ENCODE measurements around the gene DLGAP5.

The DLGAP5 gene

DNA sequence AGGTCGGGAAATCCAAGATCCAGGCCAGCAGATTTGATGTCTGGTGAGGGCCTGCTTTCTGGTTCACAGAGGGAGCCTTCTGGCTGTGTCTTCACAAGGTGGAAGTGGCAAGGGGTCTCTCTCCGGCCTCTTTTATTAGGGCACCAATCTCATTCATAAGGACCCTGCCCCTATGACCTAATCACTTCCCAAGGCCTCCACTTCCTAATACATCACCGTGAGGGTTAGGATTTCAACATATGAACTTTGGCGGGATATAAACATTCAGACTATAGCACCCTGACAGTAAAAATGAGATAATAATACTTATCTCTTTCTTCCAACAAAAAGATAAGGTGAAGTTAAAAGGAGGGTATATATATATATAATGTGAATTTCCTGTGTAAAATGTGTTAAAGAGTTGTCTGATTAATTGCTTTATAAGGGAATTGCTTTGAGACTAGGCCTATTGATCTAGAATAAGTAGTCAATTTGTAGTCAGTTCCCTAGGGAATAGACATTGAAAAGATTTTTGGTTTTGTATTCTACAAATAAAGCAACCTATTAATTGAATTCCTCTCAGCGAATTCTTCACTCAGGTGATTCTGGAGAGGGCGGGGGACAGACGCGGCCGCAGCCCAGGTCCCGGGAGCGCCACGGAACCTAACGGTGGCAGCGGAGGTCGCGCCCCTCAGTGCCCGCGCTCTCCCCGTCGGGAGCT lies 62.8 kb downstream of the DLGAP5 start:
- no peak for DNase-seq

DNA sequence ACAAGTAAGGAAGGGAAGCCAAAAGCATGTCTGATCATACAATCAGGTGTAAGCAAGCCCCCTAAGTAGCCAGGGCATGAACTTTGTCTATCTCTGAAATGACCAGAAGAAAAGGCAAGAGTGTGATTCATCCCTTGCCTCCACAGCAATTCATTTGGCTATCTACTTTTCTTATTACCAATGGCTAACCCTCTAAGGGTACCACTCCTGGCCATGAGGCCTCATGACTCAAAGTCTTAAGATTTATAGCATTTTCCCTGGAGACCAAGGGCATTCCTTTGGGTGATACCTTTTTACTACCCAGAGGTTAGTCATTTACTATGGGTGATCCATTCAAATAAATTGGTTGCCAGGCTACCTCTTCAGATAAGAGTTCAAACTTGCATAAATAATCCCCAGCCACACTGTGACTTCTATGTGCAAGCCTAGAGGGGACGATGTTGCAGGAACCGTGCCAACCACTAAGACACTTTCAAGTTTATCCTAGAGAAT lies 63.9 kb downstream of the DLGAP5 start:
- DNase-seq: no peak

DNA sequence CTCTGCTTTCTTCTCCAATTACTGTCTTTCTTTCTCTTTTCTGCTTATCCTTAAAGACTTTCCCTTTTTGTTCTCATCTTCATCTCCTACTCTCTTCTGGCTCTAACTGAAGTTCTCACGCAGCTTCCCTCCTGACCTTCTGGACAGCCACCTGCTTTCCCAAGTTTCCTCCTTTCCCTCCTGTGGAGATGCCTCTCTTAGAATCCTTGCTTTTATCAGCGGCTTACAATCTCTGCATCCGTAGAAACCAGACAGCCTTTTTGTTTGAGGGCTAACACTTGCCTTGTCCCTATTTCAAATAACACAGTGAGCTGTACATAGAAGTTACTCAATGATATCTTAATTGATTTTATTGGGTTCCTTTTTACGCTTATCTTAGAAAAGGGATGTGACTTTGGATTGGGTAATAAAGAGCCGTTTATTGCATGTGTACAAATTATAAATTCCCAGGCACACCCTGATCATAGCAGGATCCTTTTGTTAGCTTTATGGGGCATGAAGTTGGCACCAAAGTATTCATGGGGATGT lies 64.4 kb downstream of the DLGAP5 start:
- DNase-seq: no peak

DNA sequence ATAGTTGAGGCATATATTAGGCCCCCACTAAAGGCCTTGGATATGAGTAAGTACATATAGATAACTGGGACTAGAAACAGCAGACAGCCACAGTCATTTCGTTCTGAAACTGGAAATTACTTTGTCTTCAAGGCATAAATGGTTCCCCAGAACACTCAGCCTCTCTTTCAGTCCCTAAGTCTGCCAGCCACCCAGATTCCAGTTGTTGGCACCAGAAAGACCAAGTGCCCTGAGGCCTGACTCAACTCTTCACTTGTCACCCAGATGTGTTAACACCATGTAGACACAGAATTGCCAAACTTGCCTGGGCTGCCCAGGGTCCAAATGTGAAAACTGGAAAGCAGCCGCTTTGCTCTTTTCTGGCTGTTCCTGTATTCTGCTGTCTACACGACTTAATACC lies 65.4 kb downstream of the DLGAP5 start:
- no peak for DNase-seq

DNA sequence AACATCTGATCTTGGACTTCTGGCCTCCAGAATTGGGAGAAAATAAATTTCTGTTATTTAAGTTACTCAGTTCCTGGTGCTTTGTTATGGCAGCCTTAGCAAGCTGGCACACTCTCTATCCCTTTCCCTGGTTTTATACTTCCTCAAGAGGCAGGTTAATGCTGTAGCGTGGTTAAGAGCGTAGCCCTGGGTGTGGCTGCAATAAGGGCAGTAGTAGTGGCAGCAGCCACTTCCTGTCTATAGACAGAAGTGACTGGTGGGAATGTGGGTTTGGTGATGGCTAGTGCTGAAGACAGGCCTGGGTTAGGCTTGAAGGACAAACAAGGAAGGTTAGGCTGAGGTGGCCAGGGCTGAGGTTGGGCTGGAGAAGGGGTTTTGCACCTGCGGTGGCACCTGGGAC lies 66.0 kb downstream of the DLGAP5 start:
- no peak for DNase-seq

DNA sequence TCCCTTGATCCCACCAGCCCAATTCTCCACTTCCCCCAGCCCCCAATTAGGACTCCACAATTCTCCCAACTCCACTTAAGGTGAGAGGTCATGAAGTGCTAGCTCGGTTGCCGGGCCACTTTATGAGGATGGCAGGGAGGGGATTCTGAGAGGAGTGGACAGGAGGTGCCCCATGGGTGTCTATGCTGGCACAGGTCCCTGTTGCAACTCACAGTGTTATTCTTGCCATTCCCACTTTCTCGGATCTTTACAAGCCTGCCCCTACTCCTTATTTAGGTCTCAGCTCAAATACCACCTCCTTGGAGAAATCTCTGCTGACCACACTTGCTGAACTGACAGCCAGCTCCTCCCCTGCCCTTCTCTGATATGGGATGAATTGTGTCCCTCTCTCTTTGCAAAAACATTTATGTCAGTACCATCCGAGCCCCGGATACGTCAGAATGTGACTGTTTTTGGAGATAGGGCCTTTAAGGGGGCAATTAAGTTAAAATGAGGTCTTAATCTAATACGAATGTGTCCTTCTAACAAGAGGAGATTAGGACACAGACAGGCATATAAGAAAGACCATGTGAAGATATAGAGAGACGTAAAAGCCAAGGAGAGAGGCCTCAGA lies 66.5 kb downstream of the DLGAP5 start:
- no peak for DNase-seq

DNA sequence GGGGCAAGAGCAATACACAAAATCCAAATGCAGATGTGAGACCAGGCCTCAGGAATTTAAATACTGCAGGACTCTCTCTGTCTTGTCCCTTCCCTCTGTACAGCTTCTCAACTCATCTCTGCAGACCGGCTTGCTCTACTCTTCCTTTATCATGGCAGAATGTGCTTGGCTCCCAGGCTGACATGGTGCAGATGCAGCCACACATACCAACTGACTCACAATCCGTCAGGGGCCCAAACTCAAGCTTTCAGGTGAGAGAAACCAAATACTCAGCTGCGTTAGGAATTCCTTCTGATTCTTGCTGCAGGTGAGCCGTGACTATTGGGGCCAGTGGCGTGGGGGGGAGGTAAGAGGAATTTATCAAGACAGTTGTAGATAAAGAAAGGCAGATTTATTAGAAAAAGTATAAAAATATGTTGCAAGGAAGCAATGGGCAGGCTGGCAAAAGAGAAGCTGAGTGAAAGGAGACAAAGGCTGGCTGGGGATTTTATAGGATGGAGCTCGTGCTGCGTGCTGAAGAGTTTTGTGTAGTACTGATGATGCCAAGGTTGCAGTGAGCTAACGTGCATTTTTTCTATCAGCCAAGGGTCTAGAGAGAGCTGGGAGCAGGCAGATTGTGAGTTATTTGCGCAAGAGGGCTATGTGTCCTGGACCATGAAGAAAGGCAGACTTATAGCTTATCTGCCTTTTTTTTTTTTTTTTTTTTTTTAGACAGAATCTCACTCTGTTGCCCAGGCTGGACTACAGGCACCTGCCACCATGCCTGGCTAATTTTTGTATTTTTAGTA lies 67.3 kb downstream of the DLGAP5 start:
- no peak for DNase-seq

DNA sequence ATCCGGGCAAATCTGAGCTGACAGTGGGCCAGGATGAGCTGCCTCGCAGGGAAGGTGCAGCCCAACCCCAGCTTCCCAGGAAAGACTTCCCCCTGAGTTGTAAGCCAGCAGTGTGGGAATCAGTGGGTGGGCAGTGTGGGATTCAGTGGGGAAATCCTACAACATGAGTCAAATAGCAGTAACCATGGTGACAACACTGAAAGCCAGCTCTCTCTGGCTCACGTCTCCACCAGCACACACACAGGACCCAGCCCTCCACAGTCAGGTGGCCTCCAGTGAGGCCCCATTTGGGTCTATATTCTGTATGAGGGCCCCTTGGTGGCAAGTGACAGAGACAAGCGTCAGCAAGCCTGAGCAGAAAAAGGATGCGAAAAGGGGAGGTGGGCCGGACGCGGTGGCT lies 68.3 kb downstream of the DLGAP5 start:
- DNase-seq: peak; percentile 94

DNA sequence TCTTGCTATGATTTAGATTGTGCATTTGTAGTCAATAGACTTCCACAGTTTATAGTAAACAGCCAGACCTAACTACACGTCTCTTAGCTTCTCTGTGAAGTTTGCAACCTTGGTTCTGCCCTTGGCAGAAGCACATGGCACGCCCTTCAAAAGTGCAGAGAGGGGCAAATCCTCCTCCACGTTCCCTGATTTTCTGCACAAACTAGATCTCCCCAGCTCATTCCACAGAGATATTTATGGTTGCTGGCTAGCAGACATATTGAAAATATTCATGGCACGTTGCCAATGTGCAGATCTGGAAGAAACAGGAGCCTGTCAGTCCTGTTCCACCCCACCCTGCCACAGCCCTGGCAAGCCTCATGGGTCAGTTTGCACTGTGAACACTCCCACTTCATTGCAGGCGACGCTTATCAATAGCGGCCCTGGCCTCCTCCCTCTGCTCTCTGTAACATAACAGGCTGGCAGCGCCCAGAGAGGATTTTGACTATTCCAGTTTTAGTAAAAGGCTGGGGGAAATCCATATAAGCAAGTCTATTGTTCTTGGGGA lies 68.9 kb downstream of the DLGAP5 start:
- DNase-seq: no peak

DNA sequence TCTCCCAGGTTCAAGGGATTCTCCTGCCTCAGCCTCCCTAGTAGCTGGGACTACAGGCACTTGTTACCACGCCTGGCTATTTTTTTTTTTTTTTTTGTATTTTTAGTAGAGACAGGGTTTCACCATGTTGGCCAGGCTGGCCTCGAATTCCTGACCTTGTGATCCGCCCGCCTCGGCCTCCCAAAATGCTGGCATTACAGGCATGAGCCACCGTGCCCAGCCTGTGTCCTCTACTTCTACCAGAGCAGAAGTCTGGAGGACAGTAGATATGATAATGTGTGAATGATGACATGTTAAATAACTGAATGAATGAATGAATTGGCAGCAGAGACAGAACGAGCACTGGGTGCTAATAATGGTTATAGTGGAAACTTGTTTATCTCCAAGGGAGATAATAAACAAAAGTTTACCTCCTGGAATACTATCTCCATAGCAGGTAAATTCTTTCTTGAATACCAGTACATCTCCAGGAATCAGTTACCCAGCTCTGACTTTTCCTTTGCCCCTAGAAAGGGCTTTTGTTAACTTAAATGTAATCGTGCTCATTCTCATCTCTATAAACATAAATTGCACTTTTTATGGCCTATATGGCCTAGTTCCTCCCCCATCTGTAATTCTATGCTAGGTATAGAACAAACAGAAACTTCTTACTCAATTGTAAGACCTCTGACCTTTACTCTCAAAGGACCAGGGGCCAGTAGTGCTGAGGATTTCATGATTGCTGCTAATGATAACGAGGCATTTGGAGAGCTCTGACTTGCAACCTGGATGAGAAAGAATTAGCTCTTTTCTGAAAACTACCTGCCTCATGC lies 69.6 kb downstream of the DLGAP5 start:
- no peak for DNase-seq

DNA sequence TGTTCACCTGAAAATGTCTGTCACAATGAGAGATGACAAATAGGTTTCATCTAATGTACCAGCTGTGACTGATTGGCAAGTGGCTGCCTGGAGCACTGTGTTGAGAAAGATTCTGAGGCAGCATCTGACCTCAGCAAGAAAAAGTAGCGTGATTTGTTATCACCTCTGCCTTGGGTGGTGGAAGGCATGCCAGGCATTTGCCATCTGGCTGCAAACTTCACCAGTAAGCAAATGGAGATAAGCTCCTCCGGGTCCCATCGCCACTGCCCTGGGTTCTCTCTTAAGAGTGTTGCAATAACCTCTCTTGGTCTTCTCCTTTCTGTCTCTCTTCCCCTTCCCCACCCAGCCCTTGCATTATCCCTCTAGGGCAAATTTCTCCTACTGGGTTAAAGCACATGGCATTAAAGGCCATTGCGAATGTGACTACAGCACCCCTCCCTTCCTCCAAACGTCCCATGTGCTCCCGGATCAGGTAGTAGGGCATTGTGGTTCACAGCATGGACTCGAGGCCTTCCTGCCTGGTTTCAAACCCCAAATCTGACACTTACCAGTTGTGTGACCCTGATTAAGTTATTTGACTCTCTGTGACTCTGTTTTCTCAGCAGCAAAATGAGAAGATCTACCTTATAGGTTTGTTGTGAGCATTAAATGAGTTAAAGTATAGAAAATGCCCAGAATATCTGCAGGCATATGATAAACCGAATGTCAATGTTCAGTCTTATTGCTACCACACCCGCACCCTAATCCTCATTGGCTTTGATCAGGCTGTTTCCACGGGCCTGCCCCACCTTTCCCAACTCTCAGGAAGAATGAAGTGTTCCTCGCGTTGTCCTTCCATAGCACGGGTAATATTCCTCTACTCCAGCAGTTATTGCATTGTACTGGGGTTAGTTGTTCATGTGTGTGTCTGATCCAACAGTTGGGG lies 70.6 kb downstream of the DLGAP5 start:
- no peak for DNase-seq

DNA sequence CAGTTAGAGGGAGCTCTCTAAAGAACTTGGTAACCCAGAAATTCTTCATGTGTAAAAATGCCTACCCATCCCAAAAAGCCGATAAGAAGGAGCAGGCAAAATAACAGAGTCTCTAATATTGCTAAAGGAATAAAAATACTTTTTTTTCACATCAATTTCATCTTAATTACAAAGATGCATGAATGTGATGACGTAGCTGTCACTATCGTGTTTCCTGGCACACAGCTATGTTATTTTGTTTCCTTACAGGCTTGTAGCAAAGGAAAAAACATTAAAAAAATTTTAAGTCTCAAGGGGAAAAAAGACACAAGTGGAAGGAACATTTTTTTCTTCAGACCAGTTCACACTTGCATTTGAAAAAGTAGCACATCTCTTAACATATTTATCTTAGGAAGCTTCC lies 72.6 kb downstream of the DLGAP5 start:
- no peak for DNase-seq

DNA sequence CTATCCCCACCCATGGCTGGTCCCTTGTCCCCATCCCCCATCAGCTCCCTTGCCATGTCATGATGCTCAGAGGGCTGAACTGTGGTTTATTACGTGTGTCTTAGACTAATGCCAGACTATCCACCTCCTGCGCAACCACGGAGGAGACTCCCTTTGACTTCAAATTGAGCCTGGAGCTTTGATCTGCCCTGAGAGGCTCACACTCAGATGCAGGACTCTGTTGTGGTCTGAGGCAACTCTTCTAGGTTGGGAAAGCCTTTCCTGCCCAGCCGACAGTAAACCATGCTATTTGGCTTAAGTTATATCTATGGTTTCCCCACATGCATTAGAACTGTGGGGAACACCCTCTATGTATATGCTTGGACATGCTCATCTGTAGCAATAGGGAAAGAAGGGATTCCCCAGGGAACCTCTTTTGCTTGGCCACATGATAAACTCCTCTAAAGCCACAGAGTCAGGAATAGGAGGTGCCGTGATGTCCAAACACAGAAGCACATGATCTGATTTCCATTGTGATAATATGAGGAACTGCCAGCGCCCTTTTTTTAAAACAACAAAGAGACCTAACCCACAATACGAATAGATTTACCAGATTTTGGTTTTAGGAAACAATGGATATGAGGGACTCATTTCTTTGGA lies 73.5 kb downstream of the DLGAP5 start:
- no peak for DNase-seq

DNA sequence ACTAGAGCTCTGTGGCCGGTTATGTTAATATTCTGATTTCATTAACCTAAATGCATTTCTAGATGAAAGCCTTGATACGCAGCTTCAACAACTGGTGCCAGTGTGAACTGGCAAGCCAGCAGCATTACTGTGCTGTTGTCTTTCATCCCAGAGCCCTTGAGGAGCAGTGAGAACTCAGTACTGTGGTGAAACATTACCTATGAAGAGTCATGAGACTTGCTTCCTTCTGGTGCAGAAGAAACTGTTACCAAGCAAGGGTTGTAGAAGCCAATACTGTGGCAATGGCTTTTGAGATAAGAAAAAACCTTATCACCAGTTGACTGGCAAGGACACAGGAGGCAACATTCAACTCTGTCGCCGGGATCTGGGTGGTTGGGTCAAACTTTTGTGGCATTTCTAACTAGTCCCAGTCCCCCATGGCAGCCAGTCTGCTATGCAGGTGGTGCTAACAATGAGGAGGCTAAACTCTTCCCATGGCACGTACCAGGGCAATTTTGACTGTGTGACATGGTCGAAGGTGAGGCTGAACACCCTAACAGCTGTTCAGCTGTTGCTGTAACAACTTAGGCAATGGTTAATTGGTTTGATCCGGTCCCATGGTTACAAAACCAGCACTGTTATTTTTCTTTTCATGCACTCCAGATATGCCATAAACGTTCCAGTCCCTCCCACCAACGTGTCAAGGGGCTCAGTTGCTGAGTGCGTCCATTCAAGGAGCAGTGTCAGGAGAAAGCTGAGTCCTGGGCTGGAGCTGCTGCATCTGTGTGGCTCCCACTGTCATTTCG lies 74.9 kb downstream of the DLGAP5 start:
- DNase-seq: no peak

DNA sequence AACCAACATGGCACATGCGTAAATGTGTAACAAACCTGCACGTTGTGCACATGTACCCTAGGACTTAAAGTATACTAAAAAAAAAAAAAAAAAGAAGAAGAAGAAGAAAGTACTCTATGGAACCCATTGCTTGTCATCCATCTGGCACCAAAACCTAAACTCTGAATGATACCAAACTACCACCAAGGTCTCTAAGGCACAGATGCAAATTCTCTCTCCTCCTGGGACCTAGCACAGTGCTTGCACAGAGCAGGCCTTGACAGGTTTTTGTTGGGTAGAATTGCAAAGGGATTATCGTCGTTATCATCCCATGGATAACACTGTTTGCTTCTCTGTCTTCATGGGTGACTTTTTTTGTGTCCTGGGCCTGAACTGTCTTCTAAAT lies 75.5 kb downstream of the DLGAP5 start:
- no peak for DNase-seq

DNA sequence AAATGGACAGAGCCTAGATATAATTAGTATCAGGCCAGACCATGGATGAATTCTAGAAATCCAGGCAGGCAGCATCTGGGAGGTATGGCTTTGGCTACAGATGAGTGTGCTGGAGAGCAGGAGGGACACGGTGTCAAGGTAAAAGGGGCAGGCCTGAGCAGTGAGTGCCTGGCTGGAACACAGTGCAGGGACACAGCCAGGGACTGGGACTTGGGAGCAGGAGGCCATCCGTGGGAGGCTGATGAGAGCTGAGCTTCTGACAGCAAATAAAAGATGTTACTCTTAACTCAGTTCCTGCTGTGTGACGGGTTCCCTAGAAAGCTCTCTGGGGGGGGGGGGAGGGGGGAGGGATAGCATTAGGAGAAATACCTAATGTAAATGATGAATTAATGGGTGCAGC lies 75.9 kb downstream of the DLGAP5 start:
- no peak for DNase-seq

DNA sequence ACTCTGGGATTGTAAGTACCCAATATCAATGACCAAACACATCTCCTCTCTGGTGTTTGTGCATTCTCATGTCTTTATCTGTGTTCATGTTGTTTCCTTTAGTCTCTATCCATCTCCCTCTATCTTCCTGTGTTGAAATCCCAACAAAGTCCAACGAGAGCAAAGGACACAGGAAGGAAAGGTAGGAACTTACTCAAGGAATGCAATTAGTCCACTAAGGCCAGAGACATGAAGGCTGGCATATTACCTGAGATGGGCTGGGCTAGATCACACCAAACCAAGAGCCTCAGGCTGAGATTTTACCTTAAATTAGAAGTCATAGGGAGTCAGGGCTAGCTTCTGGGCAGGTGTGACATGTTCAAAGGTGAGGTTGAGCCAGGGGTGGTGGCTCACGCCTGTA lies 76.7 kb downstream of the DLGAP5 start:
- DNase-seq: no peak

DNA sequence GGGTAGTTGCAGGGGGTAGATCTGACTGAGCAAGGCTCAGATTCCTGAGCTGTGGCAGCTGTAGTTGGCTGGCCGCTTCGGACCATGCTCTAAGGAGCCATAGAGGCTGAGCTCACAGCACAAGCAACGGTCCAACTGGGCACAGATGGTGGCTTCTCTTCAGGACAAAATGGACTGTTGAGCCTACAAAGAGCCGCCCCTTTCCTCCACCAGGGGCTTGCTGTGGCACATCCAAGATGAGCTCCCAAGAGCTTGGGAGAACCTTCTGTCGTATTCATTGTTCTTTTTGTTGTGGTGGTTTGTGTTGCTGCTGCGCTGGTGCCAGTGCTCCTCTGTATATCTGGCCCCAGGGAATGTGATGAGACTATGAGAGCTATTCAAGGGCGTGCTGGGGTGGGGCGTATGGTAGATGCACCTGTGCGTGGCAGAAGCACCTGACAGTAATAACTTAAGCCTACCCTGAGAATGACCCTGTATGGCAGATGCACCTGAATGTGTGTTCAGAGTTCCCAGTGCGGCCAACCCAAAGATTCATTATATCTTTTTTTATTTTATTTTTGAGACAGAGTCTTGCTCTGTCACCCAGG lies 80.2 kb downstream of the DLGAP5 start:
- no peak for DNase-seq

DNA sequence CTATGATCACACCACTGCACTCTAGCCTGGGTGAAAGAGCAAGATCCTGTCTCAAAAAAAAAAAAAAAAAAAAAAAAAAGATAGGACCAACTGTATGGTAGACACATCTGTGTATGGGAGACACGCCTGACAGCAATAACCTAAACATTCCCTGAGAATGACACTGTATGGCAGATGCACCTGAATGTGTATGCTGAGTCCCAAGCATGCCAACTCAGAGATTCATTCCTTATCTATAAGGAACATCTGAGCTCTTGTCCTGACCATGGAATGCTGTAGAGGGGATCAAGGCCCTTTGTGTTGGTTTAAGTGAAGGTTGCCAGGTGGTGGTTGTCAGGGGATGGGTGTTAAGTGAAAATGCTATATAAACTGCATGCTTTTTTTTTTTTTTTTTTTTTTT lies 81.5 kb downstream of the DLGAP5 start:
- DNase-seq: no peak

All from fibroblast of skin of right biceps (primary cell).